ENCODE measurements around the gene ENPP5.

Gene ENPP5

DNA sequence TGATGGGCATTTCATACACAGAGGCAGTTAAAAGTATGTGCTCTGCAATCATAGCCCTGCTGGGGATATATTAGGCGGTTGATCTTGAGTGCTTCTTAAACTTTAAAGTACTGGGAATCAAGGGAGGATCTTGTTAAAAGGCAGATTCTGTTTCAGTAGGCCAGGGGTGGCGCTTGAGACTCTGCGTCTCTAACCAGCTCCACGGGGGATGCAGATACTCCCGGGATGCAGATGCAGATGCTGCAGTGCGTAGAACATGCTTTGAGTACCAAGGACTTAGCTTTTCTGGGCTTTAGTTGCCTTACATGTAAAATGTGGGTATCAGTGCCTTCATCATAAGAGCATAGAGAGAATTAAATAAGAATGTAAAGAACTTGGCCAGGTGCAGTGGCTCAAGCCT lies 44.4 kb upstream of the ENPP5 start:
- DNase-seq (ENCODE audit: low read depth, low spot score), result no peak

DNA sequence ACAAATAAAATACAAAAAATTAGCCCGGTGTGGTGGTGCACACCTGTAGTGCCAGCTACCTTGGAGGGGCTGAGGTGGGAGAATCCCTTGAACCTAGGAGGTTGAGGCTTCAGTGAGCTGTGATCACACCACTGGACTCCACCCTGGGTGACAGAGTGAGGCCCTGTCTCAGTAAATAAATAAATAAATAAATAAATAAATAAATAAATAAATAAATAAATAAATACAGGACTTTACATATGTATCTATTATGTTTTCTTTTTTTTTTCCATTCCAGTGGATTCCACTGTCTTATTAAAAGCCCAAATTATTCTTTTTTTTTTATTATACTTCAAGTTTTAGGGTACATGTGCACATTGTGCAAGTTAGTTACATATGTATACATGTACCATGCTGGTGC lies 41.1 kb upstream of the ENPP5 start:
- in situ Hi-C loops (cut with HindIII; ENCODE audit: low sequenced_read_pairs), result no loop called here
- H3K4me3 ChIP-seq (ENCODE audit: low read depth, low read length), result no peak overlapping the region
- TF ChIP-seq, protein P1, sequence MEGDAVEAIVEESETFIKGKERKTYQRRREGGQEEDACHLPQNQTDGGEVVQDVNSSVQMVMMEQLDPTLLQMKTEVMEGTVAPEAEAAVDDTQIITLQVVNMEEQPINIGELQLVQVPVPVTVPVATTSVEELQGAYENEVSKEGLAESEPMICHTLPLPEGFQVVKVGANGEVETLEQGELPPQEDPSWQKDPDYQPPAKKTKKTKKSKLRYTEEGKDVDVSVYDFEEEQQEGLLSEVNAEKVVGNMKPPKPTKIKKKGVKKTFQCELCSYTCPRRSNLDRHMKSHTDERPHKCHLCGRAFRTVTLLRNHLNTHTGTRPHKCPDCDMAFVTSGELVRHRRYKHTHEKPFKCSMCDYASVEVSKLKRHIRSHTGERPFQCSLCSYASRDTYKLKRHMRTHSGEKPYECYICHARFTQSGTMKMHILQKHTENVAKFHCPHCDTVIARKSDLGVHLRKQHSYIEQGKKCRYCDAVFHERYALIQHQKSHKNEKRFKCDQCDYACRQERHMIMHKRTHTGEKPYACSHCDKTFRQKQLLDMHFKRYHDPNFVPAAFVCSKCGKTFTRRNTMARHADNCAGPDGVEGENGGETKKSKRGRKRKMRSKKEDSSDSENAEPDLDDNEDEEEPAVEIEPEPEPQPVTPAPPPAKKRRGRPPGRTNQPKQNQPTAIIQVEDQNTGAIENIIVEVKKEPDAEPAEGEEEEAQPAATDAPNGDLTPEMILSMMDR (IDR thresholded peaks at IDR 0.05; ENCODE audit: low read depth, low read length), result no peak
- DNase-seq (ENCODE audit: low read depth, low spot score), result no peak

More for the DNA sequence above, 44.4 kb upstream of the ENPP5 start:
- in situ Hi-C loops (cut with HindIII; ENCODE audit: low sequenced_read_pairs), result no loop called here
- H3K4me3 ChIP-seq (ENCODE audit: low read depth, low read length), result no peak overlapping the region
- TF ChIP-seq, protein P1 (IDR thresholded peaks at IDR 0.05; ENCODE audit: low read depth, low read length), result no peak

DNA sequence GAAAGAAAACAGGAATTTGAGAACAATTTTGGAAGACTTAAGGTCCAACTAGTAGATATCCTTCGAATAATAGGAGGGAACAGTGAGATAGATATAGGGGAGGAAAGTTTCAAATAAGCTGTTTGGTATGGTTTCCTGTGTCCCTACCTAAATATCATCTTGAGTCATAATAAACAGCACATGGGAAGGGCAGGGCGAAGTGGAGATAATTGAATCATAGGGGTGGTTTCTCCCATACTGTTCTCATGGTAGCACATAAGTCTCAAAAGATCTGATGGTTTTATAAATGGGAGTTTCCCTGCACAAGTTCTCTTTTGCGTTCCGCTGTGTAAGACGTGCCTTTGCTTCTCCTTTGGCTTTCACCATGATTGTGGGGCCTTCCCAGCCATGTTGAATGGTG lies 39.5 kb upstream of the ENPP5 start:
- TF ChIP-seq, protein P1 (IDR thresholded peaks at IDR 0.05; ENCODE audit: low read depth, low read length), result no peak
- in situ Hi-C loops (cut with HindIII; ENCODE audit: low sequenced_read_pairs), result no loop called here
- no peak for DNase-seq (ENCODE audit: low read depth, low spot score)
- H3K4me3 ChIP-seq (ENCODE audit: low read depth, low read length), result no peak overlapping the region

DNA sequence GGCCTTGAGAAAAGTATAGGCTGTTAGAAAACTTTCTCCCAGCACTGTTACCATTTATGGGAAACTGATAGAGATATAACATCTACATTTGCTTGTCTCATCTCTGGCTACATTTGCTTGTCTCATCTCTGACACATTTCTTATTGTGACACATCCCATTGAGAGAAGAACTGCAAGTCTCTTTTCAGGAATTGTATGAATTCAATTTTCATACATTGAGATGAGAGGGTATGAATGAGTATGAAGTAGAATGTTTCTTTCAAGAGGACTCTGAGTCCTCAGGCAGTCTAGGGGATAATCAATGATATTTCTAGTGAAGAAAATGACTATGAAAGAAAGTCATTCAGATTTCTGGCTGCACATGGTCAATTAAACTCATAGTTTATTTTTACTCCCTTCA lies 37.5 kb upstream of the ENPP5 start:
- no peak overlapping the region for H3K4me3 ChIP-seq (ENCODE audit: low read depth, low read length)
- TF ChIP-seq, protein P1 (IDR thresholded peaks at IDR 0.05; ENCODE audit: low read depth, low read length), result no peak
- in situ Hi-C loops (cut with HindIII; ENCODE audit: low sequenced_read_pairs), result no loop called here
- no peak for DNase-seq (ENCODE audit: low read depth, low spot score)

DNA sequence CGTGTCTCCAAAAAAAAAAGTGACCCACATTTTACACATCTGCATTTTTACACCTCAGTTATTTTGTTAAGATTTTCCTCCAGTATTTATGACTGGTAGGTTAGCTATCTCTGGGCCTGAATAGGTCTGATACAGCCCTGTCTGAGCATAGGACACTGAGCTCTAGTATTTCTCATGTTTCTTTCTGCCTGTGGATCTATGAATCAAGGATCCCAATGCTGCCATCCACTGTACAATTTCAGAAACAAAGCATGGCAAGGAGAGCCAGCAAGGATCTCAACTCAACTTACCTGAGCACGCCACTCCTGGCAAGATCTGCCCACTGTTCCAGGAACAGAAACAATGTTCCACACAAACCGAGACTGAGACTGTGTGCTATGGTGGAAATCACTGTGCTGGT lies 36.4 kb upstream of the ENPP5 start:
- no peak for DNase-seq (ENCODE audit: low read depth, low spot score)
- no peak overlapping the region for H3K4me3 ChIP-seq (ENCODE audit: low read depth, low read length)
- in situ Hi-C loops (cut with HindIII; ENCODE audit: low sequenced_read_pairs), result no loop called here
- TF ChIP-seq, protein P1 (IDR thresholded peaks at IDR 0.05; ENCODE audit: low read depth, low read length), result no peak

DNA sequence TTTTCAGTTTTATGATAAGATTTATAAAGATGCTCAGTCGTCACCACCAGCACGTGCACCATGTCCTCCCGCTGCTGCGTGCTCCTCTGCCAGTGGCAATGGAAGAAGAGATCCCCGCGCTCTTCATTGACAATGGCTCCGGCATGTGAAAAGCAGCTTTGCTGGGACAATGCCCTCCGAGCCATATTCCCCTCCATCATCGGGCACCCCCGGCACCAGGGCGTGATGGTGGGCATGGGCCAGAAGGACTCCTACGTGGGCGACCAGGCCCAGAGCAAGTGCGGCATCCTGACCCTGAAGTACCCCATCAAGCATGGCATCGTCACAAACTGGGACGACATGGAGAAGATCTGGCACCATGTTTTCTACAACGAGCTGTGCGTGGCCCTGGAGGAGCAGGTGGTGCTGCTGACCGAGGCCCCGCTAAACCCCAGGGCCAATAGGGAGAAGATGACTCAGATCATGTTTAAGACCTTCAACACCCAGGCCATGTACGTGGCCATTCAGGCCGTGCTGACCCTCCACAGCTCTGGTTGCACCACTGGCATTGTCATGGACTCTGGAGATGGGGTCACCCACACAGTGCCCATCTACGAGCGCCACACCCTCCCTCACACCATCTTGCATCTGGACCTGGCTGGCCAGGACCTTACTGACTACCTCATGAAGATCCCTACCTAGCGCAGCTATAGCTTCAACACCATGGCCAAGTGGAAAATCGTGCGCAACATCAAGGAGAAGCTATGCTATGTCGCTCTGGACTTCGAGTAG lies 34.3 kb upstream of the ENPP5 start:
- no peak for DNase-seq (ENCODE audit: low read depth, low spot score)
- in situ Hi-C loops (cut with HindIII; ENCODE audit: low sequenced_read_pairs), result no loop called here
- TF ChIP-seq, protein P1 (IDR thresholded peaks at IDR 0.05; ENCODE audit: low read depth, low read length), result no peak
- H3K4me3 ChIP-seq (ENCODE audit: low read depth, low read length), result no peak overlapping the region
